ENCODE data around the gene TRAF1.

Gene TRAF1

DNA sequence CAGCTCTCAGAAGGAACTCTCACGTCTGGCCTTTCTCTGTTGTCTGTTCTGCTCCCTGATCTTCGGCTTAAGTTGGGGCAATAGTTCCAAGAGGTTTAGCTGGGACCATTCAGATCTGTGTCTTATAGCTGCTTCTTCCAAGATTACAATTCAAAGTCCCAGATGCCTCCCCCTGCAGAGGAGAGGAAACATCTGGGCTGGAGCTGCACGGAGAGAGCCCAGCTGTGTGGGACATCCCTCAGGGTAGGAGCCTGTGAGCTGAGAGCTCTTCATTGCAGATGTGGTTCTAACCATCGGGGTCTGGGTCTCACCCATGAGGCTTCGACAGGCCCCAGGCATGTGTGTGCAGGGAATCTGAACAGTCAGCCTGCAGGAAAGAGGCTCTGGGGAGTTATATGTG is 40.6 kb downstream of the TRAF1 start:
- no peak for DNase-seq

GRCh38 chr9:120885457-120885856 is 41.1 kb downstream of the TRAF1 start:
- no peak for DNase-seq

DNA sequence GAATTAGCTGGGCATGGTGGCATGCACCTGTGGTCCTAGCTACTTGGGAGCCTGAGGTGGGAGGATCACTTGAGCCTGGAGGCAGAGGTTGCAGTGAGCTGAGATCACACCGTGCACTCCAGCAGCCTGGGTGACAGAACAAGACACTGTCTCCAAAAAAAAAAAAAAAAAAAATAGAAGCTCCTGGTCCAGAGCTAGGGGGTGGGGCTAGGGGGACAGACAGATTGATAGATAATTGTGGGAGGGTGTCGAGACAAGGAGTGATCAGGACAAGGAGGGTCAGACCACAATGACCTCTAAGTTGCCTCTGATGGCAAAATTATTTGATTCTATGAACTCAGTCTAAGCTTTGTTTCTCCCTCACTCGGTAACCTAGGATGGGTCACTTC is 43.0 kb downstream of the TRAF1 start:
- DNase-seq, result no peak

DNA sequence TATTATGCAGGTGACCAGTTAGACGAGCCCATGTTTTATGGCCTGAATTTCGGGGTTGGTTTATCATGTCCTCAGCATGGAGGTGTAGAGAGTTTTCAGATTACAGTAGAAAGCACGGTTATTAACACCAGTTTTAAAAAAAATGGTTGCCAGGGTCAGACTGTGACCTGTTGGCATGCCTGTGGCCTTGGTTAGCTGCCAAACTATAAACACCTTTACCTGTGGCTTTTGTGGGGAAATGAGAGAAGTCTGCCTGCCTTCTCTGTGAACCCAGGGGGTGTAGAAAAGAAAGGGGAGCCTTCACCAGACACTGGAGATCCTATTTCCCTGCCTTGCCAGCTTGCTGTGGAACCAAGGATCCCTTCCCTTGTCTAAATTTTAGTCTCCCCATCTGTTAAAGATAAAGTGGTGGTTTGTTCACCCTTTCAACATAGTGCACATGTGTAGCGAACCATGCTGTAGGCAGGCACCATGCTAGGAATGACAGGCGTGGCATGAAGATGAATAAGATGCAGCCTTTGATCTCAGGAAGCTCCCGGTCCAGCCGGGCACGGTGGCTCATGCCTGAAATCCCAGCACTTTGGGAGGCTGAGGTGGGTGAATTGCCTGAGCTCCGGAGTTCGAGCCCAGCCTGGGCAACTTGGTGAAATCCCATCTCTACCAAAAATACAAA is 43.5 kb downstream of the TRAF1 start:
- no peak for DNase-seq

- DNase-seq, result no peak
Observed at GRCh38 chr9:120879446-120879845, 47.1 kb downstream of the TRAF1 start.

DNA sequence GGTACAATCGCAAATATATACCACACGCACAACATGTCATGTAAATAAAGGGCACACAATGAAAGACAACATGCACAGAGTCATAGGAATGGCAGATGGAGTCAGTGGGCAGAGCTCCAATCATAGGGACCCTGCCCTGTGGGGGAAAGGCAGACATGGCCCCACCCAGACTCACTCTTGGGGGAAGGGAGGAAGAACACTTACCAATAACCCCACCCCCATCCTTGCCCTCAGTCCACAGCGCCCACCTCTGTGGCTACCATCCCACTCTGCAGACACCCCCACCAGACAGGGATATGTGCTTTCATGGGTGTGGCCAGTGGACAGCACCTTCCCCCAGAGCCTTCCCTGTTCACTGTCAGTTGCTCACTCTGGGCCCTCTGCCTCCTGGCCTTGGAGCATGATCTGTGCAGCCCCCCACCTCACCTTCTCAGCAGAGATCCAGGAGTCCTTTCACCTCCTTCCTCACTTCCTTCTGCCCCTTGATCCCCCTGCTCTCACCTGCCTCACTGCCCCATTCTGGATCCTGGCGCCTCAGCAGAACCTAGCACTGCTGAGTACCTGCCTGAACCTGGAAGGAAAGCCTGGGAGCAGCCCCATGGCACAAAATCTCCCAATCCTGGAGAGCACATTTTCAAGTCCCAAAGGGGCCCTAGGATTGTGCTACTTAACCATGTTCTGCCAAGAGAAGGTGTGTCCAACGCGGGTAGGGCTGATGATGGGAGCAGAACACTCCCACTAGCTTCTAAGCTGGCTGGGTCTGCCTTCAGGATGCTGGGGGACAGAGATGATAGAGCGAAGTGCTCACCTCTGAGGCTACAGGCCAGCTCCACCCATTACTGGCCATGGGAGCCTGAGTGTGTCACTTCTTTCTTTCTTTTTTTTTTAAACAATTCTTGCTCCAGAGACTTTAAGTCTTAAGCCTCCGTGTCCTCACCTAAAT is 48.1 kb downstream of the TRAF1 start:
- no peak for DNase-seq

DNA sequence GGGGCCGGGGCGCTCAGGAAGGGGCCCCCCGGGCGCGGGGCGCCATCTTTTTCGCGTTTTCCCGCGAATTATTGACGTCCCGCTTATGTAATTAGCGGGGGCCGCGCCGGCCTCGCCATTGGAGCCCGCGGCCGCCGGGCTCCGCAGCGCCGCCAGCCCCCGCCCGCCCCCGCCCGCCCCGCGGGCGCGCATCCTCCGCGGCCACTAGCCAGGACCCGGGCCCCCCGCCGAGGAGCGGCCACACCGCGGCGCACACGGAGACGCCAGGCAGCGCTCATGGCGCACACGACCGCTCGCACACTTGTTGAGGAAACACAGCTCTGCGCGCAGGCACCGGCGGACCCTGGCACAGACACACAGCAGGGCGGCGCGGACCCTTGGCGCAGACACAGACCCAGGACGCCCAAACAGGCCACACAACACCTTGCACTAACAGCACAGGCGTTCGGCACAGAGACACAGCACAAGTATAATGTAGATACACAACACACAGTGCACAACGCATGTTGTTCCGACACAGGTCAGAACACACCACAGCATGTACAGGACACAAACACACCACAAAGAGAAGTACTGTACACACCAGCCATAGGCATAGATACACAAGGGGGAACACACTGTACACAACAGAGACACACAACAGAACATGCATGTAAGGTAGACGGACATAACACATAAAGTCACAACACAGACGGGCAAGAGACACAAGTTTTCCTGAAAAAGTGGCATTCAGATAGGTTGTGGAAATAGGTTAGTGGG is 49.1 kb downstream of the TRAF1 start:
- peak; percentile 46 to 66 for DNase-seq

- peak in 1 of 2 donors; percentile 58 for DNase-seq
Observed at GRCh38 chr9:120876842-120877240, 49.8 kb downstream of the TRAF1 start, which contains the start of gene PHF19. Gene PHF19, minus strand, starts transcription at chr9:120877188. Its CDS starts 2,447 bp downstream, at chr9:120874741.

DNA sequence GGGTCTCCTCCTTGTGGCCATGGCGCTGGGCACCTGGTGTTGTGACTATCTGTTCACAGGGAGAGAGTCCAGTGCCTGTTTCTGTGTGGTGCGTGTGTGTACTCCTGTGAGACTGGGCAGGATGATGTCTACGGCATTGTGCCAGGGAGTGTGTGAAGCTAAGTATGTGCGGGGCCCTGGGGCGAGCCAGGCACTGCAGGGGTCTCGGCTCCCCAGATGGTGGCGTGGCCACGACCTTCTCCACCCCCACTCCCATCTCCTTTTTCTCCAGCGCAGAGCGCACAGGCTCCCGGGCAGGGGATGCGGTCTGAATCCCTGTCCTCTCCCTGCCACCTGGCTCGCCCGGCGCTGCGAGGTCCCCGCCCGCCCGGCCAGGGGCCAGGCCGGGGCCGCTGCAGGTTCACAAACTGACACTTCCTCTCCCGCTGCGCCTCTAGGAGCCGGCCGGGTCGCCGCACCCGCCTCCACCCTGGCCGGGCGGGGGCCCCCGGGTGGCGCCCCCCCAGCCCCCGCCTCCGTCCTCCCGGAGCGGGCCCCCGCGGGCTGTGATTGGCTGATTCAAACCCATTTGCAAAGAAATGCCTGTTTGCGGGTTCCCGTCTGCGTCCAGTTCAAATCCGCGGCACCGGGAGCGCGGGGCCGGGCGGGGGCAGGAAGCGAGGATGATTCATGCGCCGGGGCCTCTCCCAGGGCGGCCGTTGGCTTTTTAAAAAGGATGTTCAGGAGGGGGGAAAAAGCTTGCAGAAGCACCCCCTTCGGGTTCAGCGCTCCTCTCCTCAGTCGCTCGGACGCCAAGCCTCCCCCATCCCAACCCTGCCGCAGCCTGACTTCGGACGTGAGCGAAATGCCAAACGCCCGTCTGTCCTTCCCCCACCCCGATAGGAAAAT is 50.4 kb downstream of the TRAF1 start:
- DNase-seq, result peak; percentile 76 to 81

- no peak for DNase-seq
Observed at GRCh38 chr9:120875643-120875953, 51.0 kb downstream of the TRAF1 start.

DNA sequence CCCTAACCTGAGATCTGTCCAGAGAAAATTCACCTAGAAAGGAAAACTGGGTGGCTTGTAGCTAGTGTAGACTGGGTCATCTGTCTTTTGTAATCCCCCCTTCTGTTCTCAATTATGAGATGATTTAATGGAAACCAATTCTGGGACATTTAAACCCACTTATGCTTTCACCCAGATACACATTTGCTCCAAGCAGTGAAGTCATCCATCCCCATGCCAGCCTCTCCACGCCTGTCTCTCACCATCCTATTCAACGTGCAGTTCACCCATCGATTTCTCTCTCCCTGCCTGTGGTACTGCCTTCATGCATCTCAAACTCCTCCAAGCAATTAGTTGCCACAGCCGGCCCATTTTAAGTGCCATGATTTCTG is 51.4 kb downstream of the TRAF1 start:
- DNase-seq, result no peak

DNA sequence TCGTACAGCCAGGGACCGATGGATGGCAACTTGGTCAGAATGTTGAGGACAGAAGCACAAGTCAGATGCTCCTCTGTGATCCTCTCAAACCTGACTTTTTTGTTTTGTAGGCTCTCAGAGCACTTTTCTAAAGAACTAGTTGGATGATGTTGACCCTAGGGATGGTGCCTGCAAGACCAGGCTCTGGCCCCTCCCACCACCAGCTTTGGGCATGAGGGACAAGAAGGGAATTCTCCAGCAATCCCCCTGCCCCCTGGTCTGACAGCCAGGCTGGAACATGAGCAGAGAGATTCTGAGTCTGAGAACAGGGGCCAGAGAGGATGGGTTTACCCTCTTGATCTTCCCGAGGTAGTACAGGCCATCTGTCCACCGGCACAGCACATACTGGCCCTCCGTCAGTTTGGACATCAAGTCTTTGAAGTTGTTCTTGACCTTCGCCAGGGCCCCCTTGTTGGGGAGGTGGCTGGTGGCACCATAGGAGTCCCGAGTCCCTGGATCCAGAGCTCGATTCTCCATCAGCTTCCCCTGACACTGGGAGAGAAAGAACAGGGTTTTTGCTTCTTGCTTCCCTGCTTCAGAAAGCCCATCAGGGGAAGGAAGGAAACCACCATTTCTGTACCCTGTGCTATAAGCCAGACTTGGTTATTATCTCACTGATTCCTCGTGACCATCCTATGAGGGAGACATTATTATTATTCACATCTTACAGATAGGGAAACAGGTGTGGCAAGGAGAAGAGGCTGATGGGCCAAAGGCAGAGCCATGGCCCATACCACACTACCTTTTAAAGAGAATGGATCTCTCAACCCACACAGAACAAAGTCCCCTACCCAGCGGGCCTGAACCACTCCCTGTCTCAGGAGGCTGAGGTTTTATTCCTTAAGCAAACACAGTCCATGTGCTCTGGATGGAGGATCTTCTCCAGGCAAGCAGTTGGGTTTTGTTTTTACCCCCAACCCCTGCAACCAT is 52.1 kb downstream of the TRAF1 start:
- no peak for DNase-seq

GRCh38 chr9:120873512-120873911 is 53.1 kb downstream of the TRAF1 start:
- no peak for DNase-seq

- DNase-seq, result no peak
Observed at GRCh38 chr9:120872791-120873502, 53.6 kb downstream of the TRAF1 start.

GRCh38 chr9:120870206-120870605 is 56.4 kb downstream of the TRAF1 start:
- no peak for DNase-seq

- DNase-seq, result no peak
Observed at GRCh38 chr9:120869726-120870125, 56.9 kb downstream of the TRAF1 start.

DNA sequence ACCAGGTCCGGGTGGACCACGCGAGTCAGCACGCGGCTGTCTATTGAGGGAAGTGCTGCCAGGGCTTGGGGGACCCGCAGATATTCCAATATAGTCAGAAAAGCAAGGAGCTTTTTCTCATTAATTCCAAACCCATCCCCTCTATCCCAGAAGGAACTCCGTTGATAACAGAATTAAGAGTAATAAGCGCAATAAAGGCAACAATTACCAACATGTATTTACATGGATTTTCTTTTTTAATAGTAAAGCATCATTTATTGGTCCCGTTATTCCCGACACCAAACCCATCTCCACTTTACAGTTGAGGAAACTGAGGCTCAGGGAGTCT is 57.3 kb downstream of the TRAF1 start:
- no peak for DNase-seq

GRCh38 chr9:120868676-120869359 is 57.8 kb downstream of the TRAF1 start:
- DNase-seq, result peak; percentile 76 to 93

DNA sequence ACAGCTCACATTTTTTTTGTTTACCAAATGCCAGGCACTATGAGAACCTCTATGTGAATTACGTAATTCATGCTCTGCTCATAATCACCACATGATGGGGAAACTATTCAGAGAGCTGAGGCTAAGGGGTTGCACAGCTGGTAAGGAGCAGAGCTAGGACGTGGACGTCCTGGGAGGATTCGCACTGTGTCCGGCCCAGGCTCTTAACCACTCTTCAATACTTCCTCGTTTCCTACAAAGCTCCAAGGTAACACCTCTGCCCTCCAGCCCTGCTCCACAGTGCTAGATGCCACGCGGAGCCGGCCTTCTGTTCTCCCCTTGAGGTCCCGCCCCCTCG is 58.3 kb downstream of the TRAF1 start:
- DNase-seq, result peak in 1 of 2 donors; percentile 14

- no peak for DNase-seq
Observed at GRCh38 chr9:120867676-120868338, 58.8 kb downstream of the TRAF1 start.

Data from hippocampal formation (tissue), 2 donors.